WTC11 (cell line): ENCODE measurements around the gene HLA-DRB5. TPM values are rescaled to one million over a fixed set of nuclear protein-coding genes. Genes with fewer than 3 reads are reported as not detected.

Experiments used
- ATAC-seq: fragments of 200-7000 bp; cut with Tn5 transposase; 2 replicates; pipeline ENCODE4 v1.10.0; 2021; ENCODE audit warnings: mild to moderate bottlenecking, moderate library complexity
- CTCF ChIA-PET: fragments of 300-600 bp; sonication (Branson Sonifier 250); formaldehyde crosslinking; loops from one replicate; lab custom pipeline; 2021; ENCODE audit warnings: antibody characterized with exemption; lab: Charles Lee
- POLR2A ChIA-PET: fragments of 350-600 bp; sonication (Branson Sonifier 250); formaldehyde crosslinking; loops from one replicate; lab custom pipeline; 2021; ENCODE audit warnings: antibody characterized with exemption; lab: Charles Lee
- DNase-seq: peaks from one replicate; pipeline ENCODE4 v3.0.0; 2021; ENCODE audit warnings: low spot score
- H3K27ac Mint-ChIP-seq: 2 replicates; pipeline ENCODE4 v1.8.0; 2021; ENCODE audit warnings: mixed read lengths
- H3K27me3 Mint-ChIP-seq: 2 replicates; pipeline ENCODE4 v1.8.0; 2021; ENCODE audit warnings: low read depth, mild to moderate bottlenecking, moderate library complexity, mixed read lengths
- H3K36me3 Mint-ChIP-seq: 2 replicates; pipeline ENCODE4 v1.8.0; 2021; ENCODE audit warnings: mixed read lengths
- H3K4me1 Mint-ChIP-seq: 2 replicates; pipeline ENCODE4 v1.8.0; 2022; ENCODE audit warnings: mixed read lengths
- H3K4me3 Mint-ChIP-seq: 2 replicates; pipeline ENCODE4 v1.8.0; 2021; ENCODE audit warnings: mild to moderate bottlenecking, moderate library complexity, mixed read lengths
- H3K9me3 Mint-ChIP-seq: 2 replicates; pipeline ENCODE4 v1.8.0; 2021; ENCODE audit warnings: mixed read lengths
- ATF1 ChIP-seq: sonication (generic); formaldehyde crosslinking; IDR thresholded peaks from 2 replicates; pipeline ENCODE4 v1.8.1; 2023; ENCODE audit warnings: mild to moderate bottlenecking, moderate library complexity, missing genetic modification reagents
- CREM ChIP-seq: sonication (generic); formaldehyde crosslinking; IDR thresholded peaks from 2 replicates; pipeline ENCODE4 v1.8.1; 2022; ENCODE audit warnings: mild to moderate bottlenecking, missing genetic modification reagents, moderate library complexity
- ELF4 ChIP-seq: sonication (generic); formaldehyde crosslinking; IDR thresholded peaks from 2 replicates; pipeline ENCODE4 v1.8.1; 2022; ENCODE audit warnings: low read depth, mild to moderate bottlenecking, moderate library complexity, missing genetic modification reagents
- FOXK1 ChIP-seq: sonication (generic); formaldehyde crosslinking; IDR thresholded peaks from 2 replicates; pipeline ENCODE4 v1.8.0; 2022; ENCODE audit warnings: mild to moderate bottlenecking, moderate library complexity, missing genetic modification reagents
- IRF2 ChIP-seq: sonication (generic); formaldehyde crosslinking; IDR thresholded peaks from 2 replicates; pipeline ENCODE4 v1.8.0; 2022; ENCODE audit warnings: low read depth, missing genetic modification reagents, borderline replicate concordance
- MXD4 ChIP-seq: fragments of 250-450 bp; sonication (Bioruptor Pico); IDR thresholded peaks from 2 replicates; pipeline ENCODE4 v1.8.0; 2021; ENCODE audit warnings: mild to moderate bottlenecking, moderate library complexity, borderline replicate concordance
- MYBL2 ChIP-seq: sonication (generic); formaldehyde crosslinking; IDR thresholded peaks from 2 replicates; pipeline ENCODE4 v1.8.1; 2023; ENCODE audit warnings: mild to moderate bottlenecking, moderate library complexity, missing genetic modification reagents
- NFATC4 ChIP-seq: fragments of 250-450 bp; sonication (Bioruptor Pico); IDR thresholded peaks from 2 replicates; pipeline ENCODE4 v1.9.0; 2021; ENCODE audit warnings: mild to moderate bottlenecking
- SMAD4 ChIP-seq: sonication (generic); formaldehyde crosslinking; IDR thresholded peaks from 2 replicates; pipeline ENCODE4 v1.8.0; 2022; ENCODE audit warnings: mild to moderate bottlenecking, missing genetic modification reagents
- SP1 ChIP-seq: sonication (generic); formaldehyde crosslinking; conservative IDR thresholded peaks from 2 replicates; pipeline ENCODE4 v1.8.1; 2022; ENCODE audit warnings: missing genetic modification reagents
- TEAD4 ChIP-seq: sonication (generic); formaldehyde crosslinking; IDR thresholded peaks from 2 replicates; pipeline ENCODE4 v1.8.0; 2022; ENCODE audit warnings: mild to moderate bottlenecking, missing genetic modification reagents
- ZBTB21 ChIP-seq: sonication (generic); formaldehyde crosslinking; IDR thresholded peaks from 2 replicates; pipeline ENCODE4 v1.8.1; 2023; ENCODE audit warnings: mild to moderate bottlenecking, missing genetic modification reagents, borderline replicate concordance
- ZNF232 ChIP-seq: sonication (generic); formaldehyde crosslinking; IDR thresholded peaks from 2 replicates; pipeline ENCODE4 v1.8.0; 2022; ENCODE audit warnings: mild to moderate bottlenecking, missing genetic modification reagents
- ZNF317 ChIP-seq: sonication (generic); formaldehyde crosslinking; IDR thresholded peaks from 2 replicates; pipeline ENCODE4 v1.8.1; 2023; ENCODE audit warnings: low read depth, mild to moderate bottlenecking, moderate library complexity, missing genetic modification reagents, borderline replicate concordance
- total RNA-seq: library from RNA; stranded (reverse); gene quantifications from 3 replicates; pipeline ENCODE4 v1.2.3, GENCODE V29; 2021
- TF ChIP-seq, protein P1 (sequence below): sonication (generic); formaldehyde crosslinking; IDR thresholded peaks from 2 replicates; pipeline ENCODE4 v1.8.1; 2022; ENCODE audit warnings: low read depth, missing genetic modification reagents, borderline replicate concordance
- TF ChIP-seq, protein P2 (sequence below): sonication (generic); formaldehyde crosslinking; IDR thresholded peaks from 2 replicates; pipeline ENCODE4 v1.8.1; 2022; ENCODE audit warnings: missing genetic modification reagents, borderline replicate concordance
- TF ChIP-seq, protein P3 (sequence below): sonication (generic); formaldehyde crosslinking; conservative IDR thresholded peaks from 2 replicates; pipeline ENCODE4 v1.8.1; 2023; ENCODE audit warnings: mild to moderate bottlenecking, low read depth, missing genetic modification reagents, moderate library complexity
- TF ChIP-seq, protein P4 (sequence below): sonication (generic); formaldehyde crosslinking; IDR thresholded peaks from 2 replicates; pipeline ENCODE4 v1.8.1; 2022; ENCODE audit warnings: mild to moderate bottlenecking, missing genetic modification reagents, moderate library complexity, borderline replicate concordance
- TF ChIP-seq, protein P5 (sequence below): sonication (generic); formaldehyde crosslinking; IDR thresholded peaks from 2 replicates; pipeline ENCODE4 v1.8.1; 2023; ENCODE audit warnings: mild to moderate bottlenecking, missing genetic modification reagents
- TF ChIP-seq, protein P6 (sequence below): sonication (generic); formaldehyde crosslinking; IDR thresholded peaks from 2 replicates; pipeline ENCODE4 v1.8.0; 2022; ENCODE audit warnings: mild to moderate bottlenecking, missing genetic modification reagents
- TF ChIP-seq, protein P7 (sequence below): fragments of 250-450 bp; sonication (Bioruptor Pico); IDR thresholded peaks from 2 replicates; pipeline ENCODE4 v1.9.0; 2021; ENCODE audit warnings: mild to moderate bottlenecking, borderline replicate concordance

HLA-DRB5 gene
- total RNA-seq, 1 experiment from 2014 or later, result not detected

DNA sequence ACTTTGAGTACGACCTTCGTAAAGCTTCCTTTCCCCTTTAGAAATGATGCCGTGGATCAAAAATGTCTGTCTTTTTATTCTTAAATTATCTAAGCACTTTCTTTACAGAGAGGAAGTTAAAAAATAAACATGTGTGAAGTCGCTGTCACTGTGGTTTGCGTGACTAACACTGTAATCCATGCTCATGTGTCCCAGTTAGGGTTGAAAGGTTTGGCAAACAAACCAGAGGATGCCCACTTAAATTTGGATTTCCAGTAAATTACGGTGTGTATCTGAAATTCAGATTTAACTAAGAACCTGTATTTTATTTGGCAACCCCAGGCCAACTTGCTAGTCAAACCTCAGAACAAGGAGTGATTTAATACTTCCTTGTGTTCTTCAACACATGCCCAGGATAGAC, 38.5 kb upstream of the HLA-DRB5 start (continued):
- TF ChIP-seq, protein P1, sequence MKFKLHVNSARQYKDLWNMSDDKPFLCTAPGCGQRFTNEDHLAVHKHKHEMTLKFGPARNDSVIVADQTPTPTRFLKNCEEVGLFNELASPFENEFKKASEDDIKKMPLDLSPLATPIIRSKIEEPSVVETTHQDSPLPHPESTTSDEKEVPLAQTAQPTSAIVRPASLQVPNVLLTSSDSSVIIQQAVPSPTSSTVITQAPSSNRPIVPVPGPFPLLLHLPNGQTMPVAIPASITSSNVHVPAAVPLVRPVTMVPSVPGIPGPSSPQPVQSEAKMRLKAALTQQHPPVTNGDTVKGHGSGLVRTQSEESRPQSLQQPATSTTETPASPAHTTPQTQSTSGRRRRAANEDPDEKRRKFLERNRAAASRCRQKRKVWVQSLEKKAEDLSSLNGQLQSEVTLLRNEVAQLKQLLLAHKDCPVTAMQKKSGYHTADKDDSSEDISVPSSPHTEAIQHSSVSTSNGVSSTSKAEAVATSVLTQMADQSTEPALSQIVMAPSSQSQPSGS (CRISPR knock-in tag), result no peak
- TF ChIP-seq, protein P2, sequence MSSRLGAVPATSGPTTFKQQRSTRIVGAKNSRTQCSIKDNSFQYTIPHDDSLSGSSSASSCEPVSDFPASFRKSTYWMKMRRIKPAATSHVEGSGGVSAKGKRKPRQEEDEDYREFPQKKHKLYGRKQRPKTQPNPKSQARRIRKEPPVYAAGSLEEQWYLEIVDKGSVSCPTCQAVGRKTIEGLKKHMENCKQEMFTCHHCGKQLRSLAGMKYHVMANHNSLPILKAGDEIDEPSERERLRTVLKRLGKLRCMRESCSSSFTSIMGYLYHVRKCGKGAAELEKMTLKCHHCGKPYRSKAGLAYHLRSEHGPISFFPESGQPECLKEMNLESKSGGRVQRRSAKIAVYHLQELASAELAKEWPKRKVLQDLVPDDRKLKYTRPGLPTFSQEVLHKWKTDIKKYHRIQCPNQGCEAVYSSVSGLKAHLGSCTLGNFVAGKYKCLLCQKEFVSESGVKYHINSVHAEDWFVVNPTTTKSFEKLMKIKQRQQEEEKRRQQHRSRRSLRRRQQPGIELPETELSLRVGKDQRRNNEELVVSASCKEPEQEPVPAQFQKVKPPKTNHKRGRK, result no peak
- TF ChIP-seq ELF4 (CRISPR knock-in tag), result no peak
- TF ChIP-seq, all 79 proteins: peak for 0

DNA sequence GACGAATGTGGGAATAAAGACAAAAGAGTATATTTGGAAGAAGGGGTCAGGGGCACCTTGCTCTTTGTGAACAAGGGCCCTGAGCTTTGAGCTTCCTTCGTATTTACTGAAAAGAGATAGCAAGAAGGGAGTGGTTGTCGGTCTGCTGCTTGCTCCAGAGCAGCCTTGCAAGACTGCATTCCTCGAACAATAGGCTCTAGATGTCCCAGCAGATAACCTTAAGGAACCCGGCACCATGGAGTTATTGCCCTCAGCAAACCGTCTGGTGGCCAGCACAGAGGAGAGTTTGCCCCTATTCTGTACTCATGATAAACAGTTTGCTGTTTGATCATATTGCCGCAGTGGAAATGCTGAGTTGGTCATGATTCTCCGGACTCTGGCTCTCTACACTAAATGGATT, 36.9 kb upstream of the HLA-DRB5 start:
- Mint-ChIP-seq H3K27me3 (no peaks in the 10 kb centered on the region; the same call in 1 of the 2 replicates), H3K4me1 (no peaks in the 10 kb centered on the region), H3K27ac (no peak overlapping the region), H3K9me3 (peaks cover 4% of the 10 kb centered on the region), H3K4me3 (no peak overlapping the region), H3K36me3 (no peaks in the 10 kb centered on the region)
- ChIA-PET CTCF (no interaction called here), POLR2A (no interaction called here)
- no peak for DNase-seq
- no peak for ATAC-seq
- TF ChIP-seq ATF1 (CRISPR knock-in tag), result no peak
- no peak for TF ChIP-seq NFATC4 (CRISPR knock-in tag)
- TF ChIP-seq IRF2 (CRISPR knock-in tag), result no peak
- TF ChIP-seq ZNF232 (CRISPR knock-in tag), result no peak
- TF ChIP-seq, protein P3, sequence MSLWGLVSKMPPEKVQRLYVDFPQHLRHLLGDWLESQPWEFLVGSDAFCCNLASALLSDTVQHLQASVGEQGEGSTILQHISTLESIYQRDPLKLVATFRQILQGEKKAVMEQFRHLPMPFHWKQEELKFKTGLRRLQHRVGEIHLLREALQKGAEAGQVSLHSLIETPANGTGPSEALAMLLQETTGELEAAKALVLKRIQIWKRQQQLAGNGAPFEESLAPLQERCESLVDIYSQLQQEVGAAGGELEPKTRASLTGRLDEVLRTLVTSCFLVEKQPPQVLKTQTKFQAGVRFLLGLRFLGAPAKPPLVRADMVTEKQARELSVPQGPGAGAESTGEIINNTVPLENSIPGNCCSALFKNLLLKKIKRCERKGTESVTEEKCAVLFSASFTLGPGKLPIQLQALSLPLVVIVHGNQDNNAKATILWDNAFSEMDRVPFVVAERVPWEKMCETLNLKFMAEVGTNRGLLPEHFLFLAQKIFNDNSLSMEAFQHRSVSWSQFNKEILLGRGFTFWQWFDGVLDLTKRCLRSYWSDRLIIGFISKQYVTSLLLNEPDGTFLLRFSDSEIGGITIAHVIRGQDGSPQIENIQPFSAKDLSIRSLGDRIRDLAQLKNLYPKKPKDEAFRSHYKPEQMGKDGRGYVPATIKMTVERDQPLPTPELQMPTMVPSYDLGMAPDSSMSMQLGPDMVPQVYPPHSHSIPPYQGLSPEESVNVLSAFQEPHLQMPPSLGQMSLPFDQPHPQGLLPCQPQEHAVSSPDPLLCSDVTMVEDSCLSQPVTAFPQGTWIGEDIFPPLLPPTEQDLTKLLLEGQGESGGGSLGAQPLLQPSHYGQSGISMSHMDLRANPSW (CRISPR knock-in tag), result no peak
- TF ChIP-seq, protein P4, sequence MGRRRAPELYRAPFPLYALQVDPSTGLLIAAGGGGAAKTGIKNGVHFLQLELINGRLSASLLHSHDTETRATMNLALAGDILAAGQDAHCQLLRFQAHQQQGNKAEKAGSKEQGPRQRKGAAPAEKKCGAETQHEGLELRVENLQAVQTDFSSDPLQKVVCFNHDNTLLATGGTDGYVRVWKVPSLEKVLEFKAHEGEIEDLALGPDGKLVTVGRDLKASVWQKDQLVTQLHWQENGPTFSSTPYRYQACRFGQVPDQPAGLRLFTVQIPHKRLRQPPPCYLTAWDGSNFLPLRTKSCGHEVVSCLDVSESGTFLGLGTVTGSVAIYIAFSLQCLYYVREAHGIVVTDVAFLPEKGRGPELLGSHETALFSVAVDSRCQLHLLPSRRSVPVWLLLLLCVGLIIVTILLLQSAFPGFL (CRISPR knock-in tag), result no peak
- TF ChIP-seq, protein P5, sequence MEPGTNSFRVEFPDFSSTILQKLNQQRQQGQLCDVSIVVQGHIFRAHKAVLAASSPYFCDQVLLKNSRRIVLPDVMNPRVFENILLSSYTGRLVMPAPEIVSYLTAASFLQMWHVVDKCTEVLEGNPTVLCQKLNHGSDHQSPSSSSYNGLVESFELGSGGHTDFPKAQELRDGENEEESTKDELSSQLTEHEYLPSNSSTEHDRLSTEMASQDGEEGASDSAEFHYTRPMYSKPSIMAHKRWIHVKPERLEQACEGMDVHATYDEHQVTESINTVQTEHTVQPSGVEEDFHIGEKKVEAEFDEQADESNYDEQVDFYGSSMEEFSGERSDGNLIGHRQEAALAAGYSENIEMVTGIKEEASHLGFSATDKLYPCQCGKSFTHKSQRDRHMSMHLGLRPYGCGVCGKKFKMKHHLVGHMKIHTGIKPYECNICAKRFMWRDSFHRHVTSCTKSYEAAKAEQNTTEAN (CRISPR knock-in tag), result no peak
- TF ChIP-seq TEAD4 (CRISPR knock-in tag), result no peak
- TF ChIP-seq, protein P6, sequence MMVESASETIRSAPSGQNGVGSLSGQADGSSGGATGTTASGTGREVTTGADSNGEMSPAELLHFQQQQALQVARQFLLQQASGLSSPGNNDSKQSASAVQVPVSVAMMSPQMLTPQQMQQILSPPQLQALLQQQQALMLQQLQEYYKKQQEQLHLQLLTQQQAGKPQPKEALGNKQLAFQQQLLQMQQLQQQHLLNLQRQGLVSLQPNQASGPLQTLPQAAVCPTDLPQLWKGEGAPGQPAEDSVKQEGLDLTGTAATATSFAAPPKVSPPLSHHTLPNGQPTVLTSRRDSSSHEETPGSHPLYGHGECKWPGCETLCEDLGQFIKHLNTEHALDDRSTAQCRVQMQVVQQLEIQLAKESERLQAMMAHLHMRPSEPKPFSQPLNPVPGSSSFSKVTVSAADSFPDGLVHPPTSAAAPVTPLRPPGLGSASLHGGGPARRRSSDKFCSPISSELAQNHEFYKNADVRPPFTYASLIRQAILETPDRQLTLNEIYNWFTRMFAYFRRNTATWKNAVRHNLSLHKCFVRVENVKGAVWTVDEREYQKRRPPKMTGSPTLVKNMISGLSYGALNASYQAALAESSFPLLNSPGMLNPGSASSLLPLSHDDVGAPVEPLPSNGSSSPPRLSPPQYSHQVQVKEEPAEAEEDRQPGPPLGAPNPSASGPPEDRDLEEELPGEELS, result no peak
- no peak for TF ChIP-seq SMAD4 (CRISPR knock-in tag)
- TF ChIP-seq ZBTB21, result no peak
- TF ChIP-seq MXD4, result no peak
- no peak for TF ChIP-seq MYBL2 (CRISPR knock-in tag)
- TF ChIP-seq SP1 (CRISPR knock-in tag), result no peak
- no peak for TF ChIP-seq ZNF317 (CRISPR knock-in tag)
- TF ChIP-seq, protein P7, sequence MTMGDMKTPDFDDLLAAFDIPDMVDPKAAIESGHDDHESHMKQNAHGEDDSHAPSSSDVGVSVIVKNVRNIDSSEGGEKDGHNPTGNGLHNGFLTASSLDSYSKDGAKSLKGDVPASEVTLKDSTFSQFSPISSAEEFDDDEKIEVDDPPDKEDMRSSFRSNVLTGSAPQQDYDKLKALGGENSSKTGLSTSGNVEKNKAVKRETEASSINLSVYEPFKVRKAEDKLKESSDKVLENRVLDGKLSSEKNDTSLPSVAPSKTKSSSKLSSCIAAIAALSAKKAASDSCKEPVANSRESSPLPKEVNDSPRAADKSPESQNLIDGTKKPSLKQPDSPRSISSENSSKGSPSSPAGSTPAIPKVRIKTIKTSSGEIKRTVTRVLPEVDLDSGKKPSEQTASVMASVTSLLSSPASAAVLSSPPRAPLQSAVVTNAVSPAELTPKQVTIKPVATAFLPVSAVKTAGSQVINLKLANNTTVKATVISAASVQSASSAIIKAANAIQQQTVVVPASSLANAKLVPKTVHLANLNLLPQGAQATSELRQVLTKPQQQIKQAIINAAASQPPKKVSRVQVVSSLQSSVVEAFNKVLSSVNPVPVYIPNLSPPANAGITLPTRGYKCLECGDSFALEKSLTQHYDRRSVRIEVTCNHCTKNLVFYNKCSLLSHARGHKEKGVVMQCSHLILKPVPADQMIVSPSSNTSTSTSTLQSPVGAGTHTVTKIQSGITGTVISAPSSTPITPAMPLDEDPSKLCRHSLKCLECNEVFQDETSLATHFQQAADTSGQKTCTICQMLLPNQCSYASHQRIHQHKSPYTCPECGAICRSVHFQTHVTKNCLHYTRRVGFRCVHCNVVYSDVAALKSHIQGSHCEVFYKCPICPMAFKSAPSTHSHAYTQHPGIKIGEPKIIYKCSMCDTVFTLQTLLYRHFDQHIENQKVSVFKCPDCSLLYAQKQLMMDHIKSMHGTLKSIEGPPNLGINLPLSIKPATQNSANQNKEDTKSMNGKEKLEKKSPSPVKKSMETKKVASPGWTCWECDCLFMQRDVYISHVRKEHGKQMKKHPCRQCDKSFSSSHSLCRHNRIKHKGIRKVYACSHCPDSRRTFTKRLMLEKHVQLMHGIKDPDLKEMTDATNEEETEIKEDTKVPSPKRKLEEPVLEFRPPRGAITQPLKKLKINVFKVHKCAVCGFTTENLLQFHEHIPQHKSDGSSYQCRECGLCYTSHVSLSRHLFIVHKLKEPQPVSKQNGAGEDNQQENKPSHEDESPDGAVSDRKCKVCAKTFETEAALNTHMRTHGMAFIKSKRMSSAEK, result no peak
- no peak for TF ChIP-seq FOXK1
- TF ChIP-seq CREM (CRISPR knock-in tag), result no peak
